ENCODE measurements around the gene TCF7L1.

Gene TCF7L1

GRCh38 chr2:85130407-85130806 lies 2.8 kb upstream of the TCF7L1 start:
- Histone ChIP-seq H3K9me3 (ENCODE audit: control insufficient read depth, insufficient read depth, low read length) (no peaks in the 10 kb centered on the region), H3K36me3 (ENCODE audit: control insufficient read depth, low read length) (no peaks in the 10 kb centered on the region), H3F3A (ENCODE audit: control insufficient read depth, insufficient read depth) (no peaks in the 10 kb centered on the region), H3K4me3 (ENCODE audit: low read length) (no peak overlapping the region), H3K4me2 (ENCODE audit: low read length) (no peak overlapping the region), H3K27me3 (ENCODE audit: control insufficient read depth, low read length) (peaks cover 34% of the 10 kb centered on the region), H3K79me2 (ENCODE audit: control insufficient read depth, low read length) (no peaks in the 10 kb centered on the region), H3K27ac (ENCODE audit: low read depth, low read length) (no peak overlapping the region), H3K9me2 (replicated peaks; ENCODE audit: control insufficient read depth, low read length) (no peaks in the 10 kb centered on the region), H4K20me1 (ENCODE audit: control insufficient read depth, insufficient read depth, low read depth, low read length) (no peaks in the 10 kb centered on the region), H3K4me1 (ENCODE audit: control insufficient read depth, low read length) (no peaks in the 10 kb centered on the region)
- TF ChIP-seq EZH2phosphoT487 (IDR thresholded peaks at IDR 0.05; ENCODE audit: borderline replicate concordance, low read length) (no peak), CTCF (IDR thresholded peaks at IDR 0.05; ENCODE audit: low read depth, low read length, poor library complexity, severe bottlenecking) (no peak)

GRCh38 chr2:85131116-85131515 lies 2.1 kb upstream of the TCF7L1 start:
- Histone ChIP-seq H3K4me2 (ENCODE audit: low read length) (no peak overlapping the region), H3K36me3 (ENCODE audit: control insufficient read depth, low read length) (no peaks in the 10 kb centered on the region), H3K9me3 (ENCODE audit: control insufficient read depth, insufficient read depth, low read length) (no peaks in the 10 kb centered on the region), H3K9me2 (replicated peaks; ENCODE audit: control insufficient read depth, low read length) (no peaks in the 10 kb centered on the region), H3F3A (ENCODE audit: control insufficient read depth, insufficient read depth) (no peaks in the 10 kb centered on the region), H3K79me2 (ENCODE audit: control insufficient read depth, low read length) (no peaks in the 10 kb centered on the region), H3K4me3 (ENCODE audit: low read length) (no peak overlapping the region), H3K4me1 (ENCODE audit: control insufficient read depth, low read length) (no peaks in the 10 kb centered on the region), H3K27me3 (ENCODE audit: control insufficient read depth, low read length) (peaks cover 37% of the 10 kb centered on the region), H3K27ac (ENCODE audit: low read depth, low read length) (no peak overlapping the region), H4K20me1 (ENCODE audit: control insufficient read depth, insufficient read depth, low read depth, low read length) (no peaks in the 10 kb centered on the region)
- TF ChIP-seq CTCF (IDR thresholded peaks at IDR 0.05; ENCODE audit: low read depth, low read length, poor library complexity, severe bottlenecking) (peak; percentile 28), EZH2phosphoT487 (IDR thresholded peaks at IDR 0.05; ENCODE audit: borderline replicate concordance, low read length) (no peak)

GRCh38 chr2:85132397-85132796 lies 795 bp upstream of the TCF7L1 start:
- H3K79me2 ChIP-seq (ENCODE audit: control insufficient read depth, low read length), result no peaks in the 10 kb centered on the region
- H3F3A ChIP-seq (ENCODE audit: control insufficient read depth, insufficient read depth), result no peaks in the 10 kb centered on the region
- no peaks in the 10 kb centered on the region for H3K9me2 ChIP-seq (replicated peaks; ENCODE audit: control insufficient read depth, low read length)
- H3K36me3 ChIP-seq (ENCODE audit: control insufficient read depth, low read length), result no peaks in the 10 kb centered on the region
- H3K4me1 ChIP-seq (ENCODE audit: control insufficient read depth, low read length), result no peaks in the 10 kb centered on the region
- H4K20me1 ChIP-seq (ENCODE audit: control insufficient read depth, insufficient read depth, low read depth, low read length), result no peaks in the 10 kb centered on the region
- no peaks in the 10 kb centered on the region for H3K9me3 ChIP-seq (ENCODE audit: control insufficient read depth, insufficient read depth, low read length)
- H3K4me3 ChIP-seq (ENCODE audit: low read length), result no peak overlapping the region
- no peak overlapping the region for H3K27ac ChIP-seq (ENCODE audit: low read depth, low read length)
- TF ChIP-seq CTCF (IDR thresholded peaks at IDR 0.05; ENCODE audit: low read depth, low read length, poor library complexity, severe bottlenecking), result no peak
- H3K27me3 ChIP-seq (ENCODE audit: control insufficient read depth, low read length), result peaks cover 39% of the 10 kb centered on the region
- H3K4me2 ChIP-seq (ENCODE audit: low read length), result no peak overlapping the region

GRCh38 chr2:85133751-85134254 lies 611 bp downstream of the TCF7L1 start:
- Histone ChIP-seq H3K4me2 (ENCODE audit: low read length) (no peak overlapping the region), H3K4me3 (ENCODE audit: low read length) (no peak overlapping the region), H3F3A (ENCODE audit: control insufficient read depth, insufficient read depth) (no peaks in the 10 kb centered on the region), H3K9me3 (ENCODE audit: control insufficient read depth, insufficient read depth, low read length) (no peaks in the 10 kb centered on the region), H3K27ac (ENCODE audit: low read depth, low read length) (no peak overlapping the region), H3K9me2 (replicated peaks; ENCODE audit: control insufficient read depth, low read length) (no peaks in the 10 kb centered on the region), H3K79me2 (ENCODE audit: control insufficient read depth, low read length) (no peaks in the 10 kb centered on the region), H3K27me3 (ENCODE audit: control insufficient read depth, low read length) (peaks cover 39% of the 10 kb centered on the region), H3K36me3 (ENCODE audit: control insufficient read depth, low read length) (no peaks in the 10 kb centered on the region), H3K4me1 (ENCODE audit: control insufficient read depth, low read length) (no peaks in the 10 kb centered on the region), H4K20me1 (ENCODE audit: control insufficient read depth, insufficient read depth, low read depth, low read length) (no peaks in the 10 kb centered on the region)
- TF ChIP-seq CTCF (IDR thresholded peaks at IDR 0.05; ENCODE audit: low read depth, low read length, poor library complexity, severe bottlenecking) (no peak), EZH2phosphoT487 (IDR thresholded peaks at IDR 0.05; ENCODE audit: borderline replicate concordance, low read length) (peak; percentile 68; the same call in 1 of the 2 replicates)
